HFF-Myc (cell line): ENCODE data around the gene FAS.

Source experiments
- DNase-seq: peaks from one replicate; pipeline ENCODE4 v3.0.0-alpha.2; 2011; ENCODE audit warnings: low read depth; ENCODE audit errors: extremely low read depth
- H3K4me3 ChIP-seq: replicated peaks from 2 replicates; pipeline ENCODE4 v1.5.1; 2011; ENCODE audit warnings: low read depth, mild to moderate bottlenecking, control low read depth, low read length
- TF ChIP-seq, protein P1 (sequence below): IDR thresholded peaks from 2 replicates; pipeline ENCODE4 v1.5.1; 2012; ENCODE audit warnings: mild to moderate bottlenecking, low read depth, low read length, control low read depth; ENCODE audit errors: missing control alignments

FAS gene

GRCh38 chr10:89029785-89030437 is 39.3 kb downstream of the FAS start:
- H3K4me3 ChIP-seq = no peak overlapping the region
- peak; percentile 63 for DNase-seq
- TF ChIP-seq, protein P1, sequence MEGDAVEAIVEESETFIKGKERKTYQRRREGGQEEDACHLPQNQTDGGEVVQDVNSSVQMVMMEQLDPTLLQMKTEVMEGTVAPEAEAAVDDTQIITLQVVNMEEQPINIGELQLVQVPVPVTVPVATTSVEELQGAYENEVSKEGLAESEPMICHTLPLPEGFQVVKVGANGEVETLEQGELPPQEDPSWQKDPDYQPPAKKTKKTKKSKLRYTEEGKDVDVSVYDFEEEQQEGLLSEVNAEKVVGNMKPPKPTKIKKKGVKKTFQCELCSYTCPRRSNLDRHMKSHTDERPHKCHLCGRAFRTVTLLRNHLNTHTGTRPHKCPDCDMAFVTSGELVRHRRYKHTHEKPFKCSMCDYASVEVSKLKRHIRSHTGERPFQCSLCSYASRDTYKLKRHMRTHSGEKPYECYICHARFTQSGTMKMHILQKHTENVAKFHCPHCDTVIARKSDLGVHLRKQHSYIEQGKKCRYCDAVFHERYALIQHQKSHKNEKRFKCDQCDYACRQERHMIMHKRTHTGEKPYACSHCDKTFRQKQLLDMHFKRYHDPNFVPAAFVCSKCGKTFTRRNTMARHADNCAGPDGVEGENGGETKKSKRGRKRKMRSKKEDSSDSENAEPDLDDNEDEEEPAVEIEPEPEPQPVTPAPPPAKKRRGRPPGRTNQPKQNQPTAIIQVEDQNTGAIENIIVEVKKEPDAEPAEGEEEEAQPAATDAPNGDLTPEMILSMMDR = peak; percentile 84

DNA sequence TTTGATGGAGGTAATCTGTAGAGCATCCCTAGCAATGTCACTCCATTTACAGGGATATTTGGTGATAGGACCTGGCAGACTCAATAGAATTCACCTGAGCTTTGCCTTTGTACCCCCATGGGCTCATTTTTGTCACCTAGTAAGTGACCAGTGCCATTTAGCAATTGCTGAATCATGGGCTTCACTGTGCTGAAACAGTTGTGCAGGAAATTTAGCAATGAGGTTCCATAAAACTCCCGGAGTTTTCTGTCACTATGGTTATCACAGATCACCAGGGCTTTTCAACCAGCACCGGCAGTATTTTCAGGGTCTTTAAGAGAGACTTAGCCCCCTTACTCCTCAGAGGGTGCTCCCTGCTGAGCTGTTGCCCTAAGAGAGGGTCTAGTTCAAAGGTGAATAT is 40.2 kb downstream of the FAS start:
- H3K4me3 ChIP-seq = no peak overlapping the region
- DNase-seq = no peak
- TF ChIP-seq, protein P1 = no peak

GRCh38 chr10:89032141-89032891 is 41.7 kb downstream of the FAS start:
- no peak for DNase-seq
- TF ChIP-seq, protein P1 = no peak
- no peak overlapping the region for H3K4me3 ChIP-seq

DNA sequence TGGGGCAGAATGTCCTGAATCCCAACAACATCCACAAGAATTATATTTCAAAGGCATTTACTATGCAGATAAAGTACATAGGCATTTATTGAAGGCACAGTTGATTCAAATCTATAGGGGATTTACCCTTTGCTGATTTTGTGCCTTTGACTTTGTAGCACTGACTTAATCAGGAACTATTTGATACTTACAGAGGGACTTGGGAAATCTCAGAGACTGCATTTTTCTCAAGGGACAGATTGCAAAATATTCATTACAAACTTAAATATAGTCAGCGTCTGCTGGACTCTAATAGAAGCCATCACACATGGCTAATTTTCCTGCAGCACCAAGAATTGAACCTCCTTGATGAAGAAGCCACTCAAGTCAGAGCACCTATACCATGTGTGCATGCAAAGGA is 44.9 kb downstream of the FAS start:
- no peak for DNase-seq
- TF ChIP-seq, protein P1 = no peak
- no peak overlapping the region for H3K4me3 ChIP-seq

GRCh38 chr10:89037096-89037495 is 46.5 kb downstream of the FAS start:
- H3K4me3 ChIP-seq = no peak overlapping the region
- DNase-seq = no peak
- TF ChIP-seq, protein P1 = no peak

GRCh38 chr10:89042562-89042961 is 52.0 kb downstream of the FAS start:
- DNase-seq = no peak
- no peak overlapping the region for H3K4me3 ChIP-seq
- TF ChIP-seq, protein P1 = no peak

GRCh38 chr10:89043052-89043451 is 52.5 kb downstream of the FAS start:
- no peak overlapping the region for H3K4me3 ChIP-seq
- no peak for DNase-seq
- TF ChIP-seq, protein P1 = no peak
